DND-41 (cell line): Measurements from ENCODE around the gene KIAA1328.

Experiments used
- ATAC-seq: fragments of 200-7000 bp; cut with Tn5 transposase; 3 replicates; pipeline ENCODE4 v1.9.1; 2021; ENCODE audit warnings: low read depth; ENCODE audit not compliant: insufficient read depth
- DNase-seq: peaks from one replicate; pipeline ENCODE4 v3.0.0-alpha.2; 2020
- H2AFZ ChIP-seq: 2 replicates; pipeline ENCODE4 v1.6.0; 2012; ENCODE audit warnings: low read depth, low read length
- H3K27ac ChIP-seq: 2 replicates; pipeline ENCODE4 v1.5.1; 2012; ENCODE audit warnings: low read length, inconsistent platforms
- H3K27me3 ChIP-seq: fragments of 200-600 bp; sonication (generic); 2 replicates; pipeline ENCODE4 v1.6.0; 2012; ENCODE audit warnings: low read length, mild to moderate bottlenecking, inconsistent platforms; ENCODE audit not compliant: insufficient read depth, poor library complexity
- H3K36me3 ChIP-seq: 2 replicates; pipeline ENCODE4 v1.5.1; 2012; ENCODE audit warnings: low read length, inconsistent platforms; ENCODE audit not compliant: insufficient read depth
- H3K4me1 ChIP-seq: 2 replicates; pipeline ENCODE4 v1.5.1; 2012; ENCODE audit warnings: mild to moderate bottlenecking, low read length; ENCODE audit not compliant: insufficient read depth
- H3K4me2 ChIP-seq: 2 replicates; pipeline ENCODE4 v1.6.0; 2012; ENCODE audit warnings: mild to moderate bottlenecking, moderate library complexity, low read length, inconsistent platforms; ENCODE audit not compliant: insufficient read depth
- H3K4me3 ChIP-seq, 2 experiments: fragments of 200-600 bp in 1 of 2; shearing (Covaris generic) in 1 of 2; 2 replicates each; pipeline ENCODE4 v1.5.1; 2012 to 2016; ENCODE audit warnings: inconsistent platforms in 2 of 2, low read length in 2 of 2, mild to moderate bottlenecking in 2 of 2, low read depth in 1 of 2, moderate library complexity in 1 of 2
- H3K79me2 ChIP-seq: 2 replicates; pipeline ENCODE4 v1.6.0; 2012; ENCODE audit warnings: low read length, inconsistent platforms; ENCODE audit not compliant: insufficient read depth
- H3K9ac ChIP-seq: 2 replicates; pipeline ENCODE4 v1.6.0; 2012; ENCODE audit warnings: low read depth, mild to moderate bottlenecking, inconsistent platforms, low read length, moderate library complexity
- H3K9me3 ChIP-seq: 2 replicates; pipeline ENCODE4 v1.5.1; 2012; ENCODE audit warnings: low read length, moderate library complexity, mild to moderate bottlenecking, inconsistent platforms; ENCODE audit not compliant: insufficient read depth, severe bottlenecking
- H4K20me1 ChIP-seq: 2 replicates; pipeline ENCODE4 v1.6.0; 2012; ENCODE audit warnings: low read length; ENCODE audit not compliant: insufficient read depth
- EZH2 ChIP-seq: IDR thresholded peaks from 3 replicates; pipeline ENCODE4 v1.6.1; 2012; ENCODE audit warnings: borderline replicate concordance, low read depth, mild to moderate bottlenecking, moderate library complexity, low read length, inconsistent platforms; ENCODE audit not compliant: severe bottlenecking
- TF ChIP-seq, protein P1 (sequence below): IDR thresholded peaks from 2 replicates; pipeline ENCODE4 v1.5.1; 2012; ENCODE audit warnings: borderline replicate concordance, low read length, moderate library complexity, mild to moderate bottlenecking; ENCODE audit not compliant: poor library complexity, severe bottlenecking; ENCODE audit errors: extremely low read depth

The KIAA1328 gene

DNA sequence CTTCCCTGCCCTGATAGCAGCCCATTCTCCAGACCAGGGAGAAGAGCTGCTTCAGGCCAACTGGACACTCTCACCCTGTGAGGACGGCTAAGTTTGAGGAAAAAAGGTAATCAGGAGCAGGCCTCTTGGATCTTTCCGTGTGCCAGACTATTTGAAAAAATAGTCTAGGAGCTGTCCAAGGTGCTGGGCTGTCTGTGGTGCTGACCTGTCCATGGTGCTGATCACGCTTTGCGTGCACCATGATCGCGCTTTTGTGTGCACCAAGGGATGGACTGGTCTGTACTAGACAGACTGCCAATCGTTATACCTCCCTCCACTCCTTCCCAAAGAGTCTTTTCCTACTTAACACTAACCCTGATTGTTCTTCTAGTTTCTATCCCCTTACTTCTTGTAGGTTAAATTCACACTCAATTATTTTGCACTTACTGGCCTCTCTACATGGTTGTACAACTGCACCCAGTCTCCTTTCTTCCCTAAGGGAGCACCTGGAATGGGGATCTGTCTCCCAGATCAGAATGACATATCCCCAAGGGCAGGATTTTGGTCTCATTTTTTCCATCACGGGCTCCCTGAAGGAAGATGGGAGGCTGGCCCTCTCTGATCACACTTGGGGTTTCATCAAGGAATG, 441.2 kb downstream of the KIAA1328 start:
- no peak overlapping the region for H2AFZ ChIP-seq
- peak; percentile 68 for DNase-seq
- H3K79me2 ChIP-seq = no peaks in the 10 kb centered on the region
- no peak overlapping the region for H3K4me3 ChIP-seq
- H3K27me3 ChIP-seq = no peaks in the 10 kb centered on the region
- no peak overlapping the region for H3K4me2 ChIP-seq
- TF ChIP-seq, protein P1, sequence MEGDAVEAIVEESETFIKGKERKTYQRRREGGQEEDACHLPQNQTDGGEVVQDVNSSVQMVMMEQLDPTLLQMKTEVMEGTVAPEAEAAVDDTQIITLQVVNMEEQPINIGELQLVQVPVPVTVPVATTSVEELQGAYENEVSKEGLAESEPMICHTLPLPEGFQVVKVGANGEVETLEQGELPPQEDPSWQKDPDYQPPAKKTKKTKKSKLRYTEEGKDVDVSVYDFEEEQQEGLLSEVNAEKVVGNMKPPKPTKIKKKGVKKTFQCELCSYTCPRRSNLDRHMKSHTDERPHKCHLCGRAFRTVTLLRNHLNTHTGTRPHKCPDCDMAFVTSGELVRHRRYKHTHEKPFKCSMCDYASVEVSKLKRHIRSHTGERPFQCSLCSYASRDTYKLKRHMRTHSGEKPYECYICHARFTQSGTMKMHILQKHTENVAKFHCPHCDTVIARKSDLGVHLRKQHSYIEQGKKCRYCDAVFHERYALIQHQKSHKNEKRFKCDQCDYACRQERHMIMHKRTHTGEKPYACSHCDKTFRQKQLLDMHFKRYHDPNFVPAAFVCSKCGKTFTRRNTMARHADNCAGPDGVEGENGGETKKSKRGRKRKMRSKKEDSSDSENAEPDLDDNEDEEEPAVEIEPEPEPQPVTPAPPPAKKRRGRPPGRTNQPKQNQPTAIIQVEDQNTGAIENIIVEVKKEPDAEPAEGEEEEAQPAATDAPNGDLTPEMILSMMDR = no peak
- TF ChIP-seq EZH2 = no peak
- ATAC-seq = peak; percentile 82
- no peak overlapping the region for H3K9ac ChIP-seq
- H3K27ac ChIP-seq = no peak overlapping the region
- no peaks in the 10 kb centered on the region for H3K4me1 ChIP-seq
- H3K36me3 ChIP-seq = no peaks in the 10 kb centered on the region
- H4K20me1 ChIP-seq = peaks cover 6% of the 10 kb centered on the region; the same call in 1 of the 2 replicates
- peaks cover 6% of the 10 kb centered on the region for H3K9me3 ChIP-seq

DNA sequence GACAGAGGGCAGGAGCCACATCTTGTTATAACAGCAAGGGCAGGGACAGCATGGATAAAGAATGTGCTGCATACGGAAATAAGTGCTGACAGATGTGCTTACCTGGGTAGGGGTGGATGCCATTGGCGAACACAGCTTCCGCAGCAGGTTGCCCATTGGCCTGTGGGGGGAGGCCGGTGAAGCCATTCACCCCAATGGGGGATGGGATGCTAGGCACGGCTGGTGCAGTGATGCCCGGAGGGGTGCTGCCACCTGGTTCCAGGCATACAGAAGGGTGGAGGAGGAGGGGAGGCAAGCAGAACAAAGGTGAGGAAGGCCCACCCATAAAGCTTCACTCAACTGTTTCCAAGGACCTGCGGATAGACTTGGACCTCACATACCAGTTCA, 441.7 kb downstream of the KIAA1328 start:
- H3K4me1 ChIP-seq = no peaks in the 10 kb centered on the region
- no peak overlapping the region for H3K27ac ChIP-seq
- no peak overlapping the region for H3K4me2 ChIP-seq
- ATAC-seq (no peak), DNase-seq (no peak)
- H3K4me3 ChIP-seq = no peak overlapping the region
- TF ChIP-seq EZH2 = no peak
- TF ChIP-seq, protein P1 = no peak
- H3K27me3 ChIP-seq = no peaks in the 10 kb centered on the region
- H3K9ac ChIP-seq = no peak overlapping the region
- no peaks in the 10 kb centered on the region for H3K36me3 ChIP-seq
- no peak overlapping the region for H2AFZ ChIP-seq
- H3K79me2 ChIP-seq = no peaks in the 10 kb centered on the region
- H3K9me3 ChIP-seq = peaks cover 6% of the 10 kb centered on the region
- peaks cover 6% of the 10 kb centered on the region; the same call in 1 of the 2 replicates for H4K20me1 ChIP-seq

DNA sequence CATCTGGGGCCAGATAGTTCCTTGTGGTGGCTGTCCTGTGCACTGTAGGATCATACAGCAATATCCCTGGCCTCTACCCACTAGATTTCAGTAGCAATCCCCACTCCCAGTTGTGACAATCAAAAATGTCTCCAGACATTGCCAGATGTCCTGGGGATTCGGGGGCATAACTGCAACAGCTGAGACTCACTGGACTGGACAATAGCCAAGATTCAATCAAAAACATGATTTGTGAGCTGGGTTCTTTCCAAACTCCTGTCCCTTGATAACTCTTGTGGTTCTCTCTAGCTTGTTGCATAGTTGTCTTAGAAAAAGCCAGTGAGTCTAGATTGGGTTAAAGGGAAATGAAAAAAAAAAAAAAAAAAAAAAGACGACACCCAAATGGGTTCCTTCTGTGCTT, 443.3 kb downstream of the KIAA1328 start:
- TF ChIP-seq, protein P1 = no peak

DNA sequence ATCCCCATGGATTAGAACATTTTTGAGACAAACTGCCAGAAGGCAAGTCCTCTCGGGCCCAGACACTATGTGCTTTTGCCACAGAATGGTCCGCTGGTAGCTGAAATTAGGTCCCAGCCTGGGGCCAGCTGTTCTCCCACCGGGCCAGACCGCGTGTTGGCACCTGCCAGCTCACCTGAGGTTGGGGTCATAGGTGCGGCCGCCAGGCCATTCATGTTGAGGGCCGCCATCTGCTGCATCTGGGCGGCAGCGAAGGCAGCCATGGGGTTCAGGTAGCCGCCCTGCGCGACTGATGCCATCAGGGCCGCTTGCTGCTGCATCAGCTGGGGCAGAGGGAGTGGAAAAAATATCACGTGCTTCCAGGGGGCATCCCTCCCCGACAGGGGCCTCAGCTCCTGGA, 443.9 kb downstream of the KIAA1328 start:
- ATAC-seq = no peak
- H3K36me3 ChIP-seq = no peaks in the 10 kb centered on the region
- peaks cover 6% of the 10 kb centered on the region; the same call in 1 of the 2 replicates for H4K20me1 ChIP-seq
- no peaks in the 10 kb centered on the region for H3K27me3 ChIP-seq
- no peak overlapping the region for H2AFZ ChIP-seq
- peaks cover 6% of the 10 kb centered on the region for H3K9me3 ChIP-seq
- no peak overlapping the region for H3K4me2 ChIP-seq
- no peaks in the 10 kb centered on the region for H3K4me1 ChIP-seq
- no peak overlapping the region for H3K9ac ChIP-seq
- TF ChIP-seq EZH2 = no peak
- TF ChIP-seq, protein P1 = no peak
- H3K79me2 ChIP-seq = no peaks in the 10 kb centered on the region
- H3K4me3 ChIP-seq = no peak overlapping the region
- DNase-seq = no peak
- no peak overlapping the region for H3K27ac ChIP-seq

More for the DNA sequence above, 443.3 kb downstream of the KIAA1328 start:
- DNase-seq = no peak
- no peak overlapping the region for H2AFZ ChIP-seq
- no peak overlapping the region for H3K9ac ChIP-seq
- H3K79me2 ChIP-seq = no peaks in the 10 kb centered on the region
- no peaks in the 10 kb centered on the region for H3K36me3 ChIP-seq
- no peak for ATAC-seq
- peaks cover 6% of the 10 kb centered on the region for H3K9me3 ChIP-seq
- H3K4me2 ChIP-seq = no peak overlapping the region
- H3K4me1 ChIP-seq = no peaks in the 10 kb centered on the region
- no peak overlapping the region for H3K27ac ChIP-seq
- H4K20me1 ChIP-seq = peaks cover 6% of the 10 kb centered on the region; the same call in 1 of the 2 replicates
- H3K27me3 ChIP-seq = no peaks in the 10 kb centered on the region
- no peak overlapping the region for H3K4me3 ChIP-seq
